GM21737 (cell line): Measurements from ENCODE around the gene RGS6.

Experiments used
- ATAC-seq: cut with Tn5 transposase; IDR thresholded peaks from one replicate; pipeline ENCODE4 v1.9.1; 2021; ENCODE audit warnings: mild to moderate bottlenecking, moderate library complexity; ENCODE audit not compliant: unreplicated experiment

The RGS6 gene

DNA sequence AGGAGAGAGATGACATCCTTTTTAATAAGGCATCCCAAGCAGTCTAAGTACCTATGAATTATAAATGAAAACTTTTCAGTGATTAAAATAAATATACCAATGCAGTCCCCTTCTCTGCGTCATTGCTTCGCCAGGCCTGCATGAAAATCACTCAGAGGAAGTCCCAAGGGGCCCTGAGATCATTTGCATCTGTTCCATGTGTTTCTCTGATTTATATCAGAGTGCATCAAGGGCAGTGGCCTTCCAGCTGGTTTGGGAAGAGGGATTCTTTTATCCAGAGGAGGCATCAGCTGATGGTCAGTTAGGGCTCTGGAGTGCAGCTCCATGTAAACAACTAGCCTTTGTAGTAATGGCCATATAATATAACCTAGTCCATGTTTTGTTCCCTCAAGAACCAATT, 210.1 kb downstream of the RGS6 start:
- ATAC-seq: no peak

DNA sequence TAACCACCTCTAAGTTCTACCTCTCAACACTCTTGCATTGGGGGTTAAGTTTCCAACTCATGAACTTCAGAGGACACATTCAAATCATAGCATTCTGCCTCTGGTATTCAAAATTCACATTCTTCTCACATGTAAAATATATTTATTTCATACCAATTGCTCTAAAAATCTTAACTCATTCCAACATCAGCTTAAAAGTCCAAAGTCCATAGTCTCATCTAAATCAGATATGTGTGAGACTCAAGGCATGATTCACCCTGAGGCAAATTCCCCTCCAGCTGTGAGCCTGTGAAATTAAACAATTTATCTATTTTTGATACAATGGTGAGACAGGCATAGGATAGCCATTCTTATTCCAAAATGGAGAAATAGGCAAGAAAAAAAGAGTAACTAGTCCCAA, 214.0 kb downstream of the RGS6 start:
- ATAC-seq: no peak

DNA sequence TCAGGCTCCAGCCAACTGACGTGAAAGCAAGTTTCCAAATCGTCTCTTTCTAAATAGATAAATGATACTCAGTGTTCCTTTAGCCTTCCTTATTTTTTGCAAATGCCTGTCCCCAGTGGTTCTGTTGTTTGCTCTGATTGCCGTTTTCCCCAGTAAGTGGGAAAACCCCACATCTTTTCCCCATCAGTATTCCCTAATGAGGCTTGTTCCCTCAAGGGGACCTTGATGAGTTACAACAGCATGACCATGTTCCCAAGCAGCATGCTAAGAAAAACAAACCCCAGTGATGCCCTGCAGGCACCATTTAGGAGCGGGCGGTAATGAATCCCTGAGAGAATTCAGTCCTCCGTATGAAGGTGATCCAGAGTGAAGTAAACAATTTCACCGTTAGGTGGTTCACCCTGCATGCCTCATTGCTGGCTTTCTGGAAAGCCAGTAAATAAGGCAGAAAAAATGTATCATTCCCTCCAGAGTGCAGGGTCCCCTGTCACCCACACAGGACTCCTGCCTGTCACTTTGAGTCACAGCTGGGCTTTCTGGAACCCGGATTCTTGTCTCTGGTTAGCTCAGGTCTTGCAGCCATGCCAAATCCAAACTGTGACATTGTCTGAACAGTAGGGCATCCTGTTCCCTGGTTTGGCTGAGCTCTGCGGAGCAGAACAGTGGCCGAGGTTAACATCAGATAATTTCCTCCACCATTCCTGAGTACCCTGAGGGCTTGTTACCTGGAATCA, 222.6 kb downstream of the RGS6 start:
- ATAC-seq: no peak

DNA sequence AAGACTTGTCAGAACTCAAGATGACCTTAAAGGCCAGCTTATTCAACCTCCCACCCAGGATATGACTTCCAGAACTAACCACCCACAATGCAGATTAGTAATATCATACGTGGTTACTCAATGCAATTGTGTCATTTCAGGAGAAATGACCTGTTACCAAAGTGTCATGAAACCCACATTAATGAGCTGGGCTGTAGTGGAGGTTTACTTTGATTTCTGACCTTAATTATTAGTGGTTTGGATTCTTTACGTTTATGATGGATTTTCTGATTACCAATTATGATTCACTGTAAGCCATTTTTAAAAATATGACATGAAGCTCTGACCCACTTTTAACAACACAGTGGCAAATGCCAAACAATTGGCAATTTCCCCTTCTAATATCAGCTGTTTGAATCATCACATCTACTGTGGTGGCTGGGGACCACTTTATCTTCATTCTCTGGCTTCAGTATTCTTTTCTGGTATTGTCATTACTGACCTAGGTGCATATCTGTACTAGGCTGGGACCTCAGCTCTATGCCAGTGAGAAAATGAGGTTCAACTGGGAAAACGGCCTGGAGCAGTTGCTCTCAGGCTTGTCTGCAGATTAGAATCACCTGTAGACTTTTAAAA, 223.3 kb downstream of the RGS6 start:
- ATAC-seq: no peak

DNA sequence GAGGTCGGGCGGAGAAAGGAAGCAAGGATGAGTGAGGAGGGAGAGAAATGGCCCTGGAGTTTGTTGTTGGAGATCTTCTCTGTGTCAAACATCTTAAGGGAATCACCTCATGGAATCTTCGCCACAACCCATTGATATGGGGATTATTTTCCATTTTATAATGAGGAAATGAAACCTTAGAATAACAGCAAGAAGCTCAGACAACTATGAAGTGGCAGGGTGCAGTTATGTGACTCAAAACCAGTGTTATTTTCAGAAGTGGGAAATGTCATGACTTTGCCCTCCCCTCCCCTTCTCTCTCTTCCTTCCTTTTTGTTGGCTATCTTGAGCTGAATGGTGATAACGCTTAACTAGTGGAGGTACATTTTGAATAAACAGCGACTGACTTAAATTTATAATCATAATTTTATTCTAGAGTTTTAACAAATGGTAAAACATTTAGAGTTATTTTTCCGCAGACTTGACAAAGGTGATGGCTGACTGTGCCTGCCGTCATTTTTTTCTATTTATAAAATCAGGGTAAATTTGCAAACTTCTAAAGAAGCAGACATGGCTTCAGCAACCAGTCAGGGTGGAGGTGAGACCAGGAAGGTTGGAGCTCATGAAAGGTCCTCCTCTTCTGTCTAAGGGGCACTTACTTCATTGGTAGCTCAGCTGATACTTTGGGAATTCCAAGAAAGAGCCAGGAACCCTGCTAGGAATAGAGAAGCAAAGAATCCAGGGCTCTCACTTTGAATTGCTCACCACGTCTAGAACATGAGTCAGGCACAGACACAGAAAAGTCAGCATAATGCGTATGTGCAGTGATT, 232.4 kb downstream of the RGS6 start:
- no peak for ATAC-seq

DNA sequence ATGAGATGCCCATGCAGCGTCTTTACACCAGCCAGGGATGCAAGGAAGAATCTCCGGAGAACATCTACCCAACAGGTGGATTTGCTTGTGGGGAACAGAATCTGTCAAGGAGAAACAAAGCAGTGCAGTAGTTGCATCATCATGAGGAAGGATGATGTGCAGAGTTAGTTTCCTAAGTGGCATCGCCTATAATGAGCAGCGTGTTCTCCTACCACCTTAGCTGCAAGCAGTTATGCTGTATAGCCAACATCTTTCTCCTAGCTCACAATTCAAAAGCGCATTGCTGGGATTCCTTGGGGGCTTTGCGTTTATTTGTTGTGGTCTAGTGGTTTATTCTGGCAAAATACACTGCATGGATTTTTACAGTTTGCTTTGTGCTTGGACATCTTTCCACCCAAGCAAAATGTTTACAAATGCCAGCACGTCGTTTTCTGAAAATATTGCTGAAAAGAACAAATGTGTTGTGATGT, 233.0 kb downstream of the RGS6 start:
- ATAC-seq: no peak

DNA sequence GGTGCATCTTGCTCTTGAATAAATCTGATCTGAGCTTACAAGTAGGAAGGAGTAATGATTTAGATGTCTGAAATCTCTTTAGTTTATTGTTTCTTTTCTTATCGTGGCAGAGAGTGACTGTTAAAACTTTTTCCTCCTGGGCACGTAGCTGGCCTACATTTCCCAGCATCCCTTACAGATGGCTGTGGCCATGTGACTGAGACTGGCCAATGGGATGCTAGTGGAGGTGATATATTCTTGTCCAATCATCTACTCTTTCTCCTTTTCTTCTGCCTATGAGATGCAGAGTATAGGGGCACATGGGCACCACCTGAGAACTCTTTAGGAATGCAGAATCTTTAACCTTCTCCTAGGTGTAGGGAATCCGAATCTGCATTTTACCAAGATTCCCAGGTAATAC, 237.3 kb downstream of the RGS6 start:
- ATAC-seq: no peak

DNA sequence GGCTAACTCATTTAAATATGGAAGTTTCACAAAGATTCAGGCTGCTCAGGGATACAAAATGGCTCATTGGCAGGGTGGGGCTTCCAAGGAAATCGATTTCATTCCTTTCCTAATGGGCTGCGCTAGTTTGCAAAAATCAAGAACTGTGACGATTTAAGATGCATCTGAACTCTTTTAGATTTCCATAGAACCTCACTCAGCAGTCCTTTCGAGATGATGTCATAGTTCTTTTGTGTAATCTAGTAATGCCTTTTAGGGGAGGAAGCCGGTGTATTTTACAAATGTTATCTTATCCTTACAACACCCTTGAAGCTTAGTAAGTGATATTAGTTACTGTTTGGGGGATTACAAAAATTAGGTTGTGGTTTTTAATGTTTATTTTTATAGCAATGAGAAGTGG, 239.8 kb downstream of the RGS6 start:
- ATAC-seq: no peak

DNA sequence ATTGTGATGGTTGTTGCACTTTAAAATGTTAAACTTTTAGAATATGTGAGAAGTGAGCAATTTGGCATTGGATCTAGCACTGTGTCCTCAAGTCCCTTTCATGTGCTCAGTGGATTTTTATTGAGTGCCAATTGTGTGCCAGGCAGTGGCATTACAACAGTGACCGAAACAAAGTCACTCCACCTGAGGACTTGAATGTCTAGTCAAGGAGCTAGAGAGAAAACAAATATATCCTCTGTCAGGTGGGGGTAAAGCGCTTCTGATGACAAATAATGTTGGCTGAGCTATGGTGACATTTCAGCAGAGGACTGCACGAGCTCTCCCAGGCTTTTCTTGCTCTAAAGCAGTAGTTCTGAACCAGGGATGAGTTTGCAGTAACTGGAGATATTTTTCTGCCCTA, 240.4 kb downstream of the RGS6 start:
- ATAC-seq: no peak

DNA sequence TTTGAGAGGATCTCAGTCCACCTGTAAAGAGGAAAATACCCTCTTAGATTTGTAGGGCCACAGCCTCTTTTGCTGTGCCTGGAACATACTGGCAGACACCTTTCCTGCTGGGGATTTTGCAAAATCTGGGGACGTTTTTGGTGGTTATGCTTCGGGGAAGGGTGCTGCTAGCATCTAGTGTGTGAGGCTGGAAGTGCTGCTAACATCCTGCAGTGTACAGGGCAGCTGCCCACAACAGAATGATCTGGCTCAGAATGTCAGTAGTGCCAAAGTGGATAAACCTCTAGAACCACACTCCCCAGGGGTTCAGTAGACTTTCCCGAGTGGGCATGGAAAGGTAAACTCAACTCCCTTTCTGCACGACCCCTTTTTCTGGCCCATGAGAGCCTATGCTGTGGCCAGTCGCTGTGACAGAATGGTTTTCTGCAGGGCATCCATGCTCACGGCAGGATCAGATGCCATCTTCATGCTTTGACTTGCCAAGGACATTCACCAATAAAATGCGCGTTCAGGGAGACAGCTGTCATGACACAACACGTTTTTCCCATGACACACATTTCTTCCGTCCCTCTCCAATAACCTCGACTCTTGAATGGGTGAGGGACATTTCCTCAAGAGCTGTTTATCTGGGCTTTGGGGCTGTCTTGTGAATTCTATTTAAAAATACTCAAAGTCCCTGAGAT, 240.9 kb downstream of the RGS6 start:
- no peak for ATAC-seq

DNA sequence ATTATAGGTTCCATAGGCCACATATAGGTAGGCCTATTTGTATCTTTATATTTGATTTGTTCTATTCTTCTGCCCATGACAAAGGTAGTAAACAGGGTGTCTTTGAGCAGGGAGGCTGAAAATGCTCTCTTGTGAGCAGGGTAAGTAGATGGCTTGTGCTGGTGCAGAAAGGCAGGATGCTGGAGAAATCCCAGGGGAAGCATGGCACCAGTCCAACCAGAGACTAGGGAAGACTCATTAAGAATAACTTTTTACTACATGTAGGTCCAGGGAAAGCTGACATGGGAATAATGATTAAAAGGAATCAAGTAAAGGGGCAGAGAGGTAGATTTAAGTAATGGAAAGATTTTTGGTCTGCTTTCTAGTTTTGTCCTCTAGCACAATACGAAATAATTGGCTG, 245.0 kb downstream of the RGS6 start:
- no peak for ATAC-seq

DNA sequence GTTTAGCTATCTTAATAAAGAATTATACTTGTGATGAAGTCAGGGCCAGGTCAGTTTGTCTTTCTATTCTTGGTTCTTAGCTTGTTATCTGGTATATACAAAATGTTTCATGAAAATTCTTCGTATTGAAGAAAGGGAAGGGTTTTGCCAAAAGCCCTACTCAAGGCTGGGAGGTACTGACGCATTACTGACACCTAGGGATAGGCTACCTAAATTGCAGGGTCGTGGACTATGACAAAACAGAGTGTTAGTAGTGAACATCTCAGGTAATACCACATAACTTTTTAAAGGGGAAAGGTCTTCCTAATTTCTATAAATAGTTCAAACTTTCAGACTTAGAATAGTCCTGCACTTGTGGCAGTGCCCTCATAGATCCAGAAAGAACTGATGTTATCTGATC, 246.3 kb downstream of the RGS6 start:
- ATAC-seq: no peak

DNA sequence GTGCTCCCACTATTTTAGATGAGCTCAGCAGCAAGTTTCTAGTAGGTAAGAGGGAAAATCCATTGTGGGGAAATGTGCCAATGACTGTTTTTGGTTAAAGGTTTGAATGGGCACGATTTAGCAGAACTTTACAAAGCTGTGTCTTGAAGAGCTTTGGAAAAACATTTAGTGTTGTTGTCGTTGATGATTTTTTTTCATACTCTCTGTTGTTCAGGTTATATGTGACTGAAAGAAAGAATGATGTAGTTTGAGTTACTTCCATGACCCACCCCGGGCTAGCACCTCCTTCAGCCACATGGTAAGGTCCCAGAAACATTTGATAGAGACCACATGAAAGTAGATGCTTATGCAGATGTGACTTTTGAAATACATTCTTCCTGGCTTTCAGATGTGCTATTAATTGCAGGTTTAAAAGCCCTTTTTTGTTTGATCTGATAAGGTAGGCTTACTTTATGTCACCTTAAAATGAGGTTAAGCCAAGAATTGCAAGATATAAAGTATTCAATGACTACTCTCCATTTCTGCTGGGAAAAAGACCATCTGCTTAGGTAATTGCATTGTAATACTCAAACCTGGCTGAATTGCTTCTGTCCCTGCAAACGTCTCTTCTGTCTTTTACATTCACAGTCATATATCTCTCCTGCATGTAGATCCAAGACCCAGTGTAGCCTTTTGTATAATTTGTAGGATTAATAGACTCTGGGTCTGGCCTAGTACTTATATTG, 250.6 kb downstream of the RGS6 start:
- ATAC-seq: no peak

DNA sequence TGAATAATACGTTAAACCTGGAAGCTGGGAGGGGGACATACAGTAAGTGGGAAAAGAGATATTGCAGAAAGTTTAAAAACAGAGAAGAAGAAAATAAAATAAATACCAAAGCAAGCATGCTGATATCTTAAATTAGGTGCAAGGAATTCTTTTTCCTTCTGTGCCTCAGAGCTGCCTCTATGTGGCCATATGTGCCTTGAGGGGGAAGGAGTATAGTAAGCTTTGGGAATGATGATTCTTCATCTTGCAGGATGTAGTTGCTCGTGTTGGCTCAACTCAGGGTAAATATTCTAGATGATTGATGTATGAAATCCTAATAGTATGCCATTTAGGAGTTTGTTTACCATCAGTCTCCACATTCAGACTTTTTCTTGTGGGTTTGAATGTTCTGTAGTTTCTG, 251.4 kb downstream of the RGS6 start:
- ATAC-seq: no peak

DNA sequence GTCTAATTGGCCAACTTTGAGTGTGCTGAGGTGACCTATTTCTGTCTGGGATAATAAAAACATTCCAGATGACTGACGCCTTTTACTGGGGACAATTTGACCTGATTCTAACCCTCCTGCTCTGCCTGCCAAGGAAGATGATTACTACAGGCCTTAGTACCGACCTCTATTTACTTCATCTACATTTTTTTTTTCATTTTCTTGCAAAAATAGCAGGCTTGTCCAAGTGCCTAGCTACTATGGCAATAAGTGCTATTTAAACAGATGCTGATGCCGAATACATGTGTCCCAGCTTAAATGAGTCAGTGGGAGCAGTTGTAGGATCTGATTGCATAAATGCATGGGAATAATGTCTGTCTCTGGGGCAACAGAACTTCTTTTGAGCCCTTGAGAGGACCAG, 254.3 kb downstream of the RGS6 start:
- no peak for ATAC-seq

DNA sequence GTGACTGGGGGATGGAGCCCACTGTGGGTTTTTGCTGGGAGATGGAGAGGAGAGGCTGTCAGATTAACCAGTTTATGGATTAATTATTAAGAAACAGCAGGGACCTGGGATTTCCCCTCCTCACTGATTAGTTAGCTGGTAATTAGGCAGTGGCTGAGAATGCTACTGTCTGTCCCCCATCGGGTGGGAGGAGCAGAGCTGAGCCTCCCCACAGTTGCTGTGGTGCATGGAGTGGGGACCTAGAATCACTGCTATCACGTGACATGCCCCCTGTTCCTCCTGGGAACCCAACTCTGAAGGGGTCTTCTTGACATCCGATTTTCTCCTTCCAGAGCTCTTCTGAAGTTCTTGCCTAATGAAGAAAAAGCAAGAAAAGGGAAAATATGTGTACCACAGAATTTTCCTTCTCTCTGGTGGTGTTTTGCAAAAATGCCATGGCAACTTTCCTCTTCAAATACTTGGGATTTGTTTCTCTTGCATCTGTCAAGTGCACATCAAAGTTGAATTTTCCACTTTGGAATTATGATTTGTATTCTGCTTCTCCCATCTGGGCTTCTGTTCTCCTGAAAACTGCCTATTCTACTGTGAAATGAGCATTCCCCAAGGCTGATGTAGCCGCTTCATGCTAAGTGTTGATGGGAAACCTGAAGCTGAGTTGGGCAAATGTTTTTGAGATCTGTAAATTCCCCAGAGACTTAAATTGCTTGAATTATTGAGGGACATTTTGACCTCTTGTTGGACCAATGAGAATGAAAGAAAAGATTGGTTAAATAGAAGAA, 264.2 kb downstream of the RGS6 start:
- no peak for ATAC-seq

DNA sequence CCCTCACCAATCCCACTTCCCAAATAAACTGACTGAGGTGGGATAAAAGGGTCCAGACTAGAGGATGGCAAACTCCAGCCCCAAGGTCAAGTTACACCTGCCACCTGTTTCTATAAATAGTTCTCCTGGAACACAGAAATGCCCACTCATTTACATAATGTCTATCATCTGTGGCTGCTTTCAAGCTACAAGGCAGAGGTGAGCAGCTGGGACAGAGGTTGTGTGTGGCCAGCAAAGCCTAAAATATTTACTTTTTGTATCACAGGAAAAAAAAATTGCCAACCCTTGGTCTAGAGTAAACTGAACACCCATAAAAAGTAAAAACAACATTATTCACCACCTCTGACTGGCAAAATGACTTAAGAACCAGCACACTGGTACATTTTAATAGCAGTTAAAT, 269.4 kb downstream of the RGS6 start:
- ATAC-seq: no peak

DNA sequence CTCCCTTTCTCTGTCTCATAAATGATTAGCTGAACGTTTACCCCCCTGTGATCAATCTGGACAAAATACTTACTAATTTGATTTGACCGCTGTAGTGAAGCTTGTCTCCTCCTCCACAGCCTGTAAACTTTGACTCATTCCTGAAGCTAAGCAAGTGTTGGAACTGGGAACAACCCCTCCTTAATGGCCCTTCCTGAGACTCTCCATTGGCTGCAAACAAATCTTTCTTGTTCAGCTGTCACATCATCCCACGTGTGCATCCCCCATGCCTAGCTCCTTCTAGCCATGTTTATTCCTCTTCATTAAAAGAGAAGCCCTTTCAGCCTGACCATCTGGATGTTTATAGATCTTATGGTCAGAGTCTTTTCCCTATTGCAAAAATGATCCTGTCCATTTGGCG, 281.2 kb downstream of the RGS6 start:
- ATAC-seq: no peak

DNA sequence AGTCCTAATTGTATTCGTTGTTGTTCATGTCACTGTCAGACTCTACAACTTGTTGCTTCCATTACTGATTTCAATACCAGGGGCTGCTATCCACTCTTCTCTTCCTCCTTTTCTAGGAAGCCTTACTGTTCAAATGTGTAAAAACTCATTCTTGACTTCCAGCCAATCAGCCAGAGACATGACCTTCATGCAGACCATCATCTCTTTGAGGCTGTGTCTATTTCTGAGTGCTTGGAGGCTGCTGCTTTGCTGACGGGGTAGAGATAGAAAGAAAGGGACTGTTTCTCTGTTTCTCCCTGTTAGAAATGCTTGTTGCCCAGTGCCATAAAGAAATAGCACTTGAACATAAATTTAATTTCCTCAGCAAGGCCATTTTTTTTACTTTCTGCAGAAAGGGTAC, 282.9 kb downstream of the RGS6 start:
- ATAC-seq: no peak

DNA sequence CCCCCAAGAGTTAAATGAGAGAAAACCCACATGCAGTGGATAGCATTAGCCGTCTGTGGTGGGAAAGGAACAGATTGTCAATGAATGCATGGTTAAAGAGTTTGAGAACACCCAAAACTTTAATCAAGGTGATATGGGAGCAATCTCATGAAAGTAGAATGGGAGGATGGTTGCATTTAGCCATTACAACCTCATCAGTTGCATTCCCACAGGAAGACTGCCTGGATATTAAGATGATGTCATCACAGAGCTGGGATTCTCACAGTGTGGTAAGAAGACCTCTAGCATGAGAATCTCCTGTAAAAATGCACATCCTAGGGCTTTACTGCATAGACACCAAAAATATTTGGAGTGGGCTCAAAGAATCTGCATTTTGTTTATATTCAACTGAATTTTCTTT, 284.9 kb downstream of the RGS6 start:
- no peak for ATAC-seq
